ENCODE data around the gene TVP23A. TPM values are rescaled to one million over a fixed set of nuclear protein-coding genes. Genes with fewer than 3 reads are reported as not detected.
"Not testable (repeated sequence)": the region's sequence is repeated elsewhere in the genome, so short reads cannot be mapped to it uniquely, and the experiment has no call there.

Gene TVP23A
- total RNA-seq, 1 experiment from 2014 or later: 0.32 TPM

DNA sequence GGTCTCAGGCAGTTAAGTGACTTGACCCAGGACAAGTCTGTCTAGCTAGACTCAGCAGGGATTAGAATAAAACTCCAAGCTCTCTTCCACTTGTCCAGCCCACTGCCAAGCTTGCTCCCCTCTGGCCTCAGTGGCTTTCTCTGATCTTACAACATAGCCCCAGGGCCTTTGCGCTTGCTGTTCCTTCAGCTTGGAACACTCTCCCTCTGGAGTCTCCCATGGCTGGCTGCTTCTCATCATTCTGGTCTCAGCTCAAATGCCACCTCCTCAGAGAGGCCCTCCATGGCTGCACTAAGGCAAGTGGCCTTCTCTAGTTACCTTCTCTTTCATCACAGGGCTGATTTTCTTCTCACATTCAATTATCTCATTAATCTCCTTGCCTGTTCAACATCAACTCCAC is 1.1 kb downstream of the TVP23A start:
- in situ Hi-C loops (cut with HindIII; ENCODE audit: low pct_unique_long_range_greater_than_20kb, low sequenced_read_pairs): no loop called here
- no peak for DNase-seq (ENCODE audit: low read depth, low spot score)

DNA sequence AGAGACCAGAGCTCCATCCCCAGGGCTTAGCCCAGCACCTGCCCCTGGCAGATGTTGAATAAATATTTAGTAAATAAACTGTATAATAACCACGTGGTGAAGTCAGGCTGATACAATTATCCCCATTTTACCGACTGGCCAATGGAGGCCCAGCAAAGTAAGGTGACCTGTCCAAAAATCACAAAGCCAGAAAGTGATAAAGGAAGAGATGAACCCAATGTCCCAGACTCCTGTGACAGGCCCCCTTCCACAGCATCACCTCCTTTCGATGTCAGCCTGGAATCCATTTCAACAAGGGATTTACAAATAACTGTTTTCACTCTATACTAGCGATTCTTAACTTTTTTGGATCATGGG is 5.5 kb downstream of the TVP23A start:
- DNase-seq (ENCODE audit: low read depth, low spot score): no peak
- in situ Hi-C loops (cut with HindIII; ENCODE audit: low pct_unique_long_range_greater_than_20kb, low sequenced_read_pairs): no loop called here

DNA sequence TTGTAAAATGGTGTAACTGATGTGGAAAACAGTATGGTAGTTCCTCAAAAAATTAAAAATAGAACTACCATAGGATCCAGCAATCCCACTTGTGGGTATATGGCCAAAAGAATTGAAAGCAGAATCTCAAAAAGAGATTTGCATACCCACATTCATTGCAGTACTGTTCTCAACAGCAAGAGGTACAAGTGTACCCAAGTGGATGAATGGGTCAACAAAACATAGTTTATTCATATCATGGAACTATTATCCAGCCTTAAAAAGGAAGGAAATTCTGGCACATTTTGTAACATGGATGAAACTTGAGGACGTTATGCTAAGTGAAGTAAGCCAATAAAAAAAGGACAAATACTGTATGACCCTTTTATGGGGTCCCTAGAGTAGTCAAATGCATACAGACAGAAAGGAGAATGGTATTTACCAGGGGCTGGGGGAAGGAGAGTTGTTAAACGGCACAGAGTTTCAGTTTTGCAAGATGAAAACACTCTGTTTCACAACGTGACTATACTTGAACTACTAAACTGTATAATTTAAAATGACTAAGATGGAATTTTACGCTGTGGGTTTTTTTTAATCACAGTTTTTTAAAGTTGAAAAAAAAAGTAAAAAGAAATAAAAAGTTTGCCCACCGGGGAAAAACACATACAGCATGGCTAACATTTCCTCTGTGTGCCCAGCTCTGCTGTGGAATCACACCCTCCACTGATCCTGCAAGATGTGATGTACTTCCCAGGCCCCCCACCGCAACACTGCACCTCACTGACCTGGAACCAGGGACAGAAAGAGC is 6.1 kb downstream of the TVP23A start:
- in situ Hi-C loops (cut with HindIII; ENCODE audit: low pct_unique_long_range_greater_than_20kb, low sequenced_read_pairs): no loop called here
- DNase-seq (ENCODE audit: low read depth, low spot score): no peak

DNA sequence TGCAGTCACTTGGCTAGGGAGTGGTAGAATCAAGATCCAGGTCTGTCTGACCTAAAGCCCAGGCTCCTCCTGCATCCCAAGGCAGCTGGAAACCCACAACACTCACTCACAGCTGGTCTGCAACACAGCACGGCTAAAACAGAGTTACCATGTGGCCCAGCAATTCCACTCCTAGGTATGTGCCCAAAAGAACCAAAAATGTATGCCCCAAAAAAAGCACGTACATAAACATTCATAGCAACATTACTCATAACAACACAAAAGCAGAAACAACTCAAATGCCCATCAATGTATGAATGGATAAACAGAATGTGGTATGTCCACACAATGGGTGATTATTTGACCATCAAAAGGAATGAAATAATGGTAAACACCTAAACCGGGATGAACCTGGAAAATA is 8.9 kb downstream of the TVP23A start:
- in situ Hi-C loops (cut with HindIII; ENCODE audit: low pct_unique_long_range_greater_than_20kb, low sequenced_read_pairs): no loop called here
- DNase-seq (ENCODE audit: low read depth, low spot score): no peak

DNA sequence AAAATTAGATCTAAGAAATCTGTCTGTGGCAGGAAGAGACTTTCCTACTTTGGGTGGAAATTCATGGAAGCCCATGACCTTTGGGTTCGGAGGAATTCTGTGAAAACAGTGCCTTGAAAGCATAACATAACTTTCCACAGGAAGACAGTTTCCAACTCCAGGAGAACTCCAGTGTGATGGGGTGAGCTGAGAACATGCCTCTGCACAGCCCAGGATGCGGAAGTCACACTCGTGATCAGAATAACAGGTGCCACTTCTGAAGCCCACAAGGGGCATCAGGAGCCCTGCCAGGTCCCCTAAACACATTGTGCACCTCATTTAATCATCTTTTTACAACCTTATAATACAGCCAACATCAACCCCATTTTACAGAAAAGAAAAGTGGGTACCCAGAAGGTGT is 9.7 kb downstream of the TVP23A start:
- DNase-seq (ENCODE audit: low read depth, low spot score): no peak
- in situ Hi-C loops (cut with HindIII; ENCODE audit: low pct_unique_long_range_greater_than_20kb, low sequenced_read_pairs): no loop called here

DNA sequence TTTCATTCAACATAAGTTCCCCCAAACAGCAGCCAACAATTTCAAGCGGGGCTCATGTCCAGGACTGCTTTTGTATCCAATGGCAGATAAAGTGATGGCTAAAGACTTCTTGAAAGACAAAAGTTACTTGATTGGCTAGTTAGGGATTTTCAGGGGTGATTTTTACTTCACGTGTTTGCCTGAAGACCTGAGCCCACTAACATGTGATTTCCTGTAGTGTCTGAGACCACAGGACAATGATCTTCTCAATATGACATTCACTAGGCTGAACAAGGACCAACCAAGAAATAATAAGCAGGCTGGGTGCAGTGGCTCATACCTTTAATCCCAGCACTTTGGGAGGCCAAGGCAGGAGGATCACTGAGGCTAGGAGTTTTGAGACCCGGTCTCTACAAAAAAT is 10.4 kb downstream of the TVP23A start:
- in situ Hi-C loops (cut with HindIII; ENCODE audit: low pct_unique_long_range_greater_than_20kb, low sequenced_read_pairs): no loop called here
- no peak for DNase-seq (ENCODE audit: low read depth, low spot score)

DNA sequence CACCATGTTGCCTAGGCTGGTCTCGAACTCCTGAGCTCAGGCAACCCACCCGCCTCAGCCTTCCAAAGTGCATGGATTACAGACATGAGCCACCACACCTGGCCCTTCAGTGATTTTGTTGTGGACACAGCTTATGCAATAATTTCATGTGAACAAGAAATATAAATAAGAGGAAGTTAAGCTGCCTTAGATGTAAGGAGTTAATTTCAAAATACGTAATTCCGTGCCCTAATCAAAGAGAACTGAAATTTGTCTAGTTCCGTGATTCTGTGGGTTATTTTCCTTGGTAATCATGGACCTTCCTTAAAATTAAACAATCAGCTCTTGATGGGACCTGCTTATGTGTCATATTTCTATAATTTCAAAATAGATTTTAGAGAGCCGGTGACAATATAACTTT is 11.9 kb downstream of the TVP23A start:
- DNase-seq (ENCODE audit: low read depth, low spot score): no peak
- in situ Hi-C loops (cut with HindIII; ENCODE audit: low pct_unique_long_range_greater_than_20kb, low sequenced_read_pairs): no loop called here

DNA sequence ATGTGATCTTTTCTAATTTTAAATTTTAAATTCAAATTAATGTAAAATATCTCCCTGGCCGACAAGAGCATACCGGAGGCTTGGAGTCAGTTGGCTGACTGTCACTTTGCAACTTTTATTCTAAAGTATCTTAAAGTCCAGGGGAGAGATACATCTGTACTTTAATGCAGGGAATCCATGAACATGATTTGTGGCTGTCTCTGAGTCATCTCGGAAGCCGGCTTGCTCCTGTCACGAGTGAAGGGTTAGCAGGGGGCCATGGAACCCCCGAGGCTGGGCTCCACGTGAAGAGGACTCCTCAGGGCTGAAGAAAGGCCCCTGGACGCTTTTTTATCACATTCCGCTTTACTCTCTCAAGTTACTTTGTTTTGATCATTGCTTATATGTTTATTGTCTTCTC is 13.3 kb downstream of the TVP23A start:
- peak; percentile 36 for DNase-seq (ENCODE audit: low read depth, low spot score)
- in situ Hi-C loops (cut with HindIII; ENCODE audit: low pct_unique_long_range_greater_than_20kb, low sequenced_read_pairs): no loop called here

DNA sequence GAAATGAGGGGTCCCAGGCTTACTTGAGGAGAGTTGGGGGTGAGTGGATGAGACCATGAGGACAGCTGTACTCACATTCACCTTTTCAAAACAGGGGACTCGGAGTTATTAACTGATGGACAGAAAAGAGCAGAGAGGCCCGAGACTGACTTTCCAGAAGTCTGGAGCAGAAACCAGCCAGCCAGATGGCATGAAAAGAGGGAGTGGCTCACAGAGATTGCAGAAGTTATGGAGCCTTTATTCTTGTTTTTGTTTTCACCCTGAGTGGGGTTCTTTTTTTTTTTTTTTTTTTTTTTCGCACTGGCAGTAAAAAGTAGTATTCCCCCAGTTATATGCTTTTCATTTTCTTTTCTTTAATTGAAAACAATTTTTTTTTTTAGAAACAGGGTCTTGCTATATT is 18.9 kb downstream of the TVP23A start:
- no peak for DNase-seq (ENCODE audit: low read depth, low spot score)

DNA sequence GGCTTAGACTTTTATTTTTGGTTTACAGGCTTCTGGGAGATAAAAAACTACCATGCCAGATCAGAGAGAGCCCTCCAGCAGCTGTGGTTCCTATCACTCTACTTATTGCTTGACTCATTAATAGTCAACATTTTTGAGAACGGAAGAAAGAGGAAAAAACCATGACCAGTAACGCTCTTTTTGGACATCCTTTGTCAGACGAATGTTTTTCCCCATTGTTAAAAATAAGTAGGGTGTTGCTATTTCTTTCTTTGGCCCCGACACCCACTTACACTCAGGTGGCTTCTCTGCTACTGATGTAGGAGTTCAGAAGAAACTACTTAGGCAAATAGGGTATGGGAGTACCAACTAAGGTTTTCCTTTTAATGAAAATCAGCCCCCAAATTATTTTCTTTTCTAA is 27.5 kb downstream of the TVP23A start:
- in situ Hi-C loops (cut with HindIII; ENCODE audit: low pct_unique_long_range_greater_than_20kb, low sequenced_read_pairs): no loop called here
- no peak for DNase-seq (ENCODE audit: low read depth, low spot score)

More for the DNA sequence above, 18.9 kb downstream of the TVP23A start:
- in situ Hi-C loops (cut with HindIII; ENCODE audit: low pct_unique_long_range_greater_than_20kb, low sequenced_read_pairs): no loop called here

DNA sequence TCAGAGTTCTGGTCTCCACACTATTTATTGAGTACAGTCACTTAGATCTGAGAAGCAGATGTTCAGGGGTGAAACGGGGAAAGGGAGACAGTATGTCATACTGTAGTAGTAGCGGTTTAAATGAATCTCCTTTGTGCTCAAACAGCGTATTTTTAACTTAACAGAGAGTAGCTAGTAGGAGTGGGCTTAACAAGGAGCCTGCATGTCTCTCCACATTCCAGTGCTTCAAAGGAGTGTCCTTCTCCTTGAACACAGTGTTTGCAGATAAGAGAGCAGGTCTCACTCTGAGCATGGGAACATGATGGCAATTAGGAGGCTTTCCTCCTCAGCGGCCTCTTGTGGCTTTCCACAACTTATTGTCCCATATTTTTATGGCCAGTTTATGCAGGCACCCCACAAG is 30.0 kb downstream of the TVP23A start:
- DNase-seq (ENCODE audit: low read depth, low spot score); in situ Hi-C loops (cut with HindIII; ENCODE audit: low pct_unique_long_range_greater_than_20kb, low sequenced_read_pairs): not testable (repeated sequence)

DNA sequence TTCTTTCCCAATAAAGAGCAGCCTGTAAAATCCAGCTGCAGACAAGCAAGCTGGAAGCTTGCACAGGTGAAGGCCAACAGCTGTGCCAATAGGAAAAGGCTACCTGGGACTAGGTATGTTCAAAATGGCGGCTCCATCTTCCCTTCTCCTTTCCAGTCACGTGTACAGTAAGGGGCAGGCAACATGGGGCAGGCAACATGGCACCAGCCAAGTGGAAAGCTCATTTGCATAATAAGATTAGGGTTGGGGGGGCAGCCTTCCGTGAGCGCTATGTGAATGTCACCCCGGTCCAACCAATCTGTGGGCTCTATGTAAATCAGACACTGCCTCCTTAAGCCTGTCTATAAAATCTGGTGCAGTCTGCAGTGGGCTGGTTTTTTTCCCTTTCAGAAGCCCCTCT is 31.3 kb downstream of the TVP23A start:
- in situ Hi-C loops (cut with HindIII; ENCODE audit: low pct_unique_long_range_greater_than_20kb, low sequenced_read_pairs): no loop called here
- no peak for DNase-seq (ENCODE audit: low read depth, low spot score)

DNA sequence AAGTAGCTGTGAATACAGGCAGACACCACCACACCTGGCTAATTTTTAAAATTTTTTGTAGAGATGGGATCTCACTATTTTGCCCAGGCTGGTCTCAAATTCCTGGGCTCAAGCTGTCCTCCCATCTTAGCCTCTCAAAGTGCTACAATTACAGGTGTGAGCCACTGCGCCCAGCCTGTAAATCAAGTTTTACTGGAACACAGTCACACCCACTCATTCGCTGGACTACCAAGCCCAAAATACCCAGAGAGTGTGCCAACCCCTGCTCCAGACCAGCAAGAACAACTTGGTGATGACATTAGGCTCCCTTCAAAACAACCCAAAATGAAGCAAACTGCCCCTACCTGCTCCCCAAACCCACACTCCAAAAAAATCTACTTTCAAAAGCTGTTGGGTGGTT is 36.0 kb downstream of the TVP23A start:
- no peak for DNase-seq (ENCODE audit: low read depth, low spot score)
- in situ Hi-C loops (cut with HindIII; ENCODE audit: low pct_unique_long_range_greater_than_20kb, low sequenced_read_pairs): no loop called here

DNA sequence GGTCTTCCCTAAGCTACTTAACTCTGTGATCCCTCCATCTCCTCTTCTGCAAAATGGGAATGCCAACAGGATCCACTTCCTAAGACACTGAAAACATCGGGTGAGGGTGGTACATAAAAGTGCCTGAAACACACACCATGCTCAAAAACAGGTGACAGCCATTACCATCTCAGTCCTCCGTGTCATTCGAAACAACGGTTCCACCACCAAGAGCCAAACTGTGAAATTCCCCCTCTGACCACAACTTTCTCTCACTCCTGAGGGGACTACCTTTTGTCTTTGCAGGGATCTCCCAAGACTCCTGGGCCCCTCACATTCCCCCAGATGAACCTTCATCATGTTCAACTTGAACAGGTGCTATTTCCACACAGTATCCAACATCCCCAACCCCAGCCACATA is 38.0 kb downstream of the TVP23A start:
- in situ Hi-C loops (cut with HindIII; ENCODE audit: low pct_unique_long_range_greater_than_20kb, low sequenced_read_pairs): no loop called here
- DNase-seq (ENCODE audit: low read depth, low spot score): no peak

DNA sequence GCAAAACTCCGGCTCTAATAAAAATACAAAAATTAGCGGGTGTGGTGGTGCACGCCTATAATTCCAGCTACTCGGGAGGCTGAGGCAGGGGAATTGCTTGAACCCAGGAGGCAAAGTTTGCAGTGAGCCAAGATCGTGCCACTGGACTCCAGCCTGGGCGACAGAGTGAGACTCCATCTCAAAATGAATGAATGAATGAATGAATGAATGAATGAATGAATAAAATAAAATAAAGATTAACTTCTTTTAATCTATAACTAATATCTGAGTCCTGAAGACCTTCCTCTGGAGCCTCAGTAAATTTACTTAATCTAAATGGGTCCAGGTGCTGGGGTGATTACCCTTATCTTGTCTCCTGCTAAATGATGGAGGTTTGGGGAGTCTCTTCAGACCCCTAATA is 38.7 kb downstream of the TVP23A start:
- in situ Hi-C loops (cut with HindIII; ENCODE audit: low pct_unique_long_range_greater_than_20kb, low sequenced_read_pairs); DNase-seq (ENCODE audit: low read depth, low spot score): not testable (repeated sequence)

DNA sequence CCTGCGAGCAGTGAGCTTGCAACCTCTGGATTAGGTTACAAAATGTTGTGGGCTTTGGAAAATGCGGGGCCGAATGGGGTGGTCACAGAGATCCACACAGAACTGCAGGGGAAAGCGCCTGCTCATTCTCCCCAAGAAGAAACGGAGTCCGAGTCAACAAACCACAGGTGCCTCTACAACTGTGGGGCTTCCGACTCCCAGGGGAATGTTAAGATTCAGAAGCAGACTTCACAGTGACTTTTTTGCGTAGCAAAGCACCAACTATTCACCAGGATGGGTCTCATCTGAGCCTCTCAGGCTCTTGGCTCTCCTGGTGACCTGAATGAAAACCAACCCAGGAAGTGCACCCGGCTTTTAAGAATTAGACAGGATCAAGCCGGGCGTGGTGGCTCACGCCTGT is 41.2 kb downstream of the TVP23A start:
- DNase-seq (ENCODE audit: low read depth, low spot score): no peak
- in situ Hi-C loops (cut with HindIII; ENCODE audit: low pct_unique_long_range_greater_than_20kb, low sequenced_read_pairs): no loop called here

DNA sequence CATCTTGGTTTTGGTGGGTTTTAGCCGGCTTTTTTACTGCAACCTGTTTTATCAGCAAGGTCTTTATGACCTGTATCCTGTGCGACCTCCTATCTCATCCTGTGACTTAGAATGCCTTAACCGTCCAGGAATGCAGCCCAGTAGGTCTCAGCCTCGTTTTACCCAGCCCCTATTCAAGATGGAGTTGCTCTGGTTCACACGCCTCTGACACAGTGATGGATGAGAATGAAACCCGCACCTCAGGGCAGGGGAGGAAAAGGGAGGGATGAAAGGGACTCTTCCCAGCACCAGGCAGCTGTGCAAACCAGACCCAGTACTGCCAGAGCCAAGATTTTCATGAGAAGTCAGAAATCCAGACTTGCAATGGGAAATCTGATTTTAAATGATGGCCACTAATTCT is 41.7 kb downstream of the TVP23A start:
- DNase-seq (ENCODE audit: low read depth, low spot score); in situ Hi-C loops (cut with HindIII; ENCODE audit: low pct_unique_long_range_greater_than_20kb, low sequenced_read_pairs): not testable (repeated sequence)

DNA sequence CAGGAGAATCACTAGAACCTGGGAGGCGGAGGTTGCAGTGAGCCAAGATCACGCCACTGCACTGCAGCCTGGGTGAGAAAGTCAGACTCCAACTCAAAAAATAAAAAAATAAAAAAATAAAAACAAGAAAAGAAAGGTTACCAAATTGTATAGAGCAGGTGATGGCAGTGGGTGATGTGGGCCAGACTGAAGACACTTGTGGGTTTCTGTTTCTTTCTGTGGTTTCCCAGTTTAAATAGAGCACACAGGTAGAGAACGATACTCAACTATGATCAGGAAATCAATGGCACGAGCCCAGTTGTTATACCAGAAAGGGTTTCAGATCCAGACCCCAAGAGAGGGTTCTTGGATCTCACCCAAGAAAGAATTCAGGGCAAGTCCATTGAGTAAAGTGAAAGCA is 42.3 kb downstream of the TVP23A start:
- no peak for DNase-seq (ENCODE audit: low read depth, low spot score)
- in situ Hi-C loops (cut with HindIII; ENCODE audit: low pct_unique_long_range_greater_than_20kb, low sequenced_read_pairs): no loop called here

DNA sequence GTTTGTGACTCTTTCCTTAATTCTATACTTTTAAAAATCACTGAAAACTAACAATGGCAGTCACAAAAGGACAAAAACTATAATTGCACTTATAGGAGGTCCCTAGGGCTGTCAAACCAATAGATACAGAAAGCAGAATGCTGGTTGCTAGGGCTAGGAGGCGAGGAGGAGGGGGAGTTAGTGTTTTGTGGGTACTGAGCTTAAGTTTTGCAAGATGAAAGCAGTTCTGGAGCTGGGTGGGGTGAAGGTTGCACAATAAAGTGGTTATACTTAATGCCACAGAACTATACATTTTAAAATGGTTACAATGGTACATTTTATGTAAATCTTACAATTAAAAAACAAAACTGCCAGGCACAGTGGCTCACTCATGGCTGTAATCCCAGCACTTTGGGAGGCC is 47.7 kb downstream of the TVP23A start:
- DNase-seq (ENCODE audit: low read depth, low spot score): no peak
- in situ Hi-C loops (cut with HindIII; ENCODE audit: low pct_unique_long_range_greater_than_20kb, low sequenced_read_pairs): no loop called here

DNA sequence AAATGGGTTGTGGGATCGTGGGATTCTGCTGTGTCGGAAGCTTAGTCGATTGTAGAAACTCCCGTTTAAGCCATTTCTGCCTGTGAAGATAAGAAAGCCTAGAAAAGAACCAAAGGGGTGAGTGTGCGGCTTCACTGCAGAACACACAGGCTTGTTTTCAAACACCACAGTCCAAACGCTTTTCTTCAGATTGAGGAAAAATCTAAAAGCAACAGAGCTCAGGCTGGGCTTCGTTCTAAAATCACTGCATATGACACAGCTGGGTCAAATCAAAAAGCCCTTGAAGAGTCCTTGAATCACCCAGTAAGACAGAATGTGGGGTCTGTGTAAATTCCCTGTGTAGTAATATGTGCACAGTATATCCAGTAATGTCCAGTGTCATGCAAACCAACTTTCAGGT is 49.2 kb downstream of the TVP23A start:
- in situ Hi-C loops (cut with HindIII; ENCODE audit: low pct_unique_long_range_greater_than_20kb, low sequenced_read_pairs): no loop called here

More for the DNA sequence above, 49.2 kb downstream of the TVP23A start:
- DNase-seq (ENCODE audit: low read depth, low spot score): no peak
